Measurements from ENCODE around the gene LBR. TPM values are rescaled to one million over a fixed set of nuclear protein-coding genes. Genes with fewer than 3 reads are reported as not detected.

LBR gene
- total RNA-seq, 2 donors from 2014 or later = 49.8 to 72.3 TPM

GRCh38 chr1:225435957-225436392 is 8.1 kb upstream of the LBR start:
- no peak overlapping the region for H3K4me3 Mint-ChIP-seq
- H3K36me3 Mint-ChIP-seq (ENCODE audit: low read depth) = no peaks in the 10 kb centered on the region
- 78 to 81% methylated on average over 6 of the region's 6 CpGs for WGBS, 2 experiments (ENCODE audit: insufficient coverage in 1 of 2, insufficient read length in 1 of 2)
- no peak overlapping the region for H3K9ac ChIP-seq (ENCODE audit: extremely low read depth, low read length, poor library complexity, severe bottlenecking)
- H3K27me3 ChIP-seq (ENCODE audit: control insufficient read depth, insufficient read depth, low read length, poor library complexity, severe bottlenecking) = no peaks in the 10 kb centered on the region
- H3K4me1 Mint-ChIP-seq = peaks cover 3% of the 10 kb centered on the region
- TF ChIP-seq CTCF (conservative IDR thresholded peaks at IDR 0.05) = no peak
- H3K27me3 Mint-ChIP-seq (ENCODE audit: insufficient read depth) = peaks cover 28% of the 10 kb centered on the region
- DNase-seq = no peak
- H3K27ac Mint-ChIP-seq = no peak overlapping the region
- H3K27ac ChIP-seq (ENCODE audit: low read depth, low read length) = no peak overlapping the region
- H3K36me3 ChIP-seq (ENCODE audit: control insufficient read depth, insufficient read depth, low read length) = no peaks in the 10 kb centered on the region
- peaks cover 2% of the 10 kb centered on the region for H3K9me3 ChIP-seq (ENCODE audit: control insufficient read depth, low read length)
- H3K4me1 ChIP-seq (ENCODE audit: control insufficient read depth, insufficient read depth, low read length) = no peaks in the 10 kb centered on the region
- H3K4me3 ChIP-seq (ENCODE audit: low read length) = no peak overlapping the region
- peaks cover 12% of the 10 kb centered on the region for H3K9me3 Mint-ChIP-seq

DNA sequence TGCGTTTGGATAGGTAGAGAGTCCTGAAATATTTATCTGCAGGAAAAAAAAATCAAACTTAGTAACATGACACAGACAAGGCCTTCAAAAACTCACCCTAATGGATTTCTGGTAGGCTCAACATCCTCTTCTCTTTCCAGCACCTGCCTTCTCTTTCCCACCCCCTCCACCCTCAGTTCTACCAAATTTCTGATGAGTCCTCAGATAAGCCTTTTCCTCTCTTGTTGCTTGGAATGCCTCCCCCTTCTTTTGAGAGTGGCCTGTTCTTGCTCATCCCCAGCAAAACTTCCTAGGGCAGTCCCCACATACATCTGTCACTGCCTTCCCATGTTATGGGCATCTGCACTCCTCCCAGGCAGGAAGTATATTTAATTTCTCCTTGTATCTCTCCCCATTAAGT is 7.6 kb upstream of the LBR start:
- DNase-seq = no peak
- no peak overlapping the region for H3K4me3 ChIP-seq (ENCODE audit: low read length)
- WGBS, 2 experiments (ENCODE audit: insufficient coverage in 1 of 2, insufficient read length in 1 of 2) = 60% methylated on average over 1 of the region's 1 CpG; no CpG with 5 or more reads in 1 of the 2 experiments
- no peaks in the 10 kb centered on the region for H3K4me1 ChIP-seq (ENCODE audit: control insufficient read depth, insufficient read depth, low read length)
- Mint-ChIP-seq H3K27ac (no peak overlapping the region), H3K4me1 (peaks cover 3% of the 10 kb centered on the region), H3K9me3 (peaks cover 16% of the 10 kb centered on the region), H3K4me3 (no peak overlapping the region), H3K36me3 (ENCODE audit: low read depth) (no peaks in the 10 kb centered on the region), H3K27me3 (ENCODE audit: insufficient read depth) (peaks cover 32% of the 10 kb centered on the region)
- peaks cover 7% of the 10 kb centered on the region for H3K9me3 ChIP-seq (ENCODE audit: control insufficient read depth, low read length)
- TF ChIP-seq CTCF (conservative IDR thresholded peaks at IDR 0.05) = no peak
- H3K27me3 ChIP-seq (ENCODE audit: control insufficient read depth, insufficient read depth, low read length, poor library complexity, severe bottlenecking) = no peaks in the 10 kb centered on the region
- no peak overlapping the region for H3K27ac ChIP-seq (ENCODE audit: low read depth, low read length)
- no peak overlapping the region for H3K9ac ChIP-seq (ENCODE audit: extremely low read depth, low read length, poor library complexity, severe bottlenecking)
- no peaks in the 10 kb centered on the region for H3K36me3 ChIP-seq (ENCODE audit: control insufficient read depth, insufficient read depth, low read length)

DNA sequence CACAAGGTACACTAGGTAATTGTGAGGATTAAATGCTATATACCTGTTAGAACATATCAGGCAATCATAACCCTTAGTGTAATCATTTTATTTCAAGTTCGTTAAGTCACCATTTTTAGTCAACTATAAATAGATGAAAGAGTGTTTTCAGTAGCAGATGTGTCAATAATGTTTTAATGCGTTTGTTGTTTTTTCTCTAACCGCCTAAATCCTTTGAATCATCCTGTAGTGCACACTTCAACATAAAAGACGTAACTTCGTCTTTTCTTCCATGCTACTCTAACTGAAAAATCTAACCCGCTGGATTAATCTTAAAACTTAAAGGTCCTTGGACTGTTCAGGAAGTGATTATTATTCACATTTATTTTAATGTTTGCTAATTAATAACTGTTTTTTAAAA is 7.2 kb upstream of the LBR start:
- no peak overlapping the region for H3K4me3 ChIP-seq (ENCODE audit: low read length)
- H3K4me3 Mint-ChIP-seq = no peak overlapping the region
- H3K27me3 ChIP-seq (ENCODE audit: control insufficient read depth, insufficient read depth, low read length, poor library complexity, severe bottlenecking) = no peaks in the 10 kb centered on the region
- H3K36me3 Mint-ChIP-seq (ENCODE audit: low read depth) = no peaks in the 10 kb centered on the region
- TF ChIP-seq CTCF (conservative IDR thresholded peaks at IDR 0.05) = no peak
- no peak for DNase-seq
- H3K27ac Mint-ChIP-seq = no peak overlapping the region
- no peaks in the 10 kb centered on the region for H3K36me3 ChIP-seq (ENCODE audit: control insufficient read depth, insufficient read depth, low read length)
- no peak overlapping the region for H3K27ac ChIP-seq (ENCODE audit: low read depth, low read length)
- H3K9me3 Mint-ChIP-seq = peaks cover 20% of the 10 kb centered on the region
- H3K27me3 Mint-ChIP-seq (ENCODE audit: insufficient read depth) = peaks cover 36% of the 10 kb centered on the region
- WGBS, 2 experiments (ENCODE audit: insufficient coverage in 1 of 2, insufficient read length in 1 of 2) = 81 to 100% methylated on average over 2 to 6 of the region's 6 CpGs
- peaks cover 3% of the 10 kb centered on the region for H3K4me1 Mint-ChIP-seq
- no peaks in the 10 kb centered on the region for H3K4me1 ChIP-seq (ENCODE audit: control insufficient read depth, insufficient read depth, low read length)
- peaks cover 7% of the 10 kb centered on the region for H3K9me3 ChIP-seq (ENCODE audit: control insufficient read depth, low read length)
- no peak overlapping the region for H3K9ac ChIP-seq (ENCODE audit: extremely low read depth, low read length, poor library complexity, severe bottlenecking)

All from endodermal cell (in vitro differentiated cells).